Activated CD4-positive, alpha-beta T cell treated with anti-CD3 and anti-CD28 coated beads for 36 hours (primary cell): Measurements from ENCODE around the gene WNT7A. TPM values are rescaled to one million over a fixed set of nuclear protein-coding genes. Genes with fewer than 3 reads are reported as not detected.

ENCODE experiments used
- ATAC-seq: fragments of 200-7000 bp; cut with Tn5 transposase; one replicate; pipeline ENCODE4 v1.10.0; 2021; ENCODE audit warnings: mild to moderate bottlenecking, moderate library complexity
- CTCF ChIA-PET: fragments of 350-600 bp; sonication (Branson Sonifier 250); formaldehyde crosslinking; loops from one replicate; lab custom pipeline; 2021; ENCODE audit warnings: antibody characterized with exemption; lab: Charles Lee
- POLR2A ChIA-PET: fragments of 350-600 bp; sonication (Branson Sonifier 250); formaldehyde crosslinking; loops from one replicate; lab custom pipeline; 2021; ENCODE audit warnings: antibody characterized with exemption, inconsistent platforms; lab: Charles Lee
- DNase-seq: peaks from one replicate; pipeline ENCODE4 v3.0.0-alpha.2; 2020
- H3K27ac Mint-ChIP-seq: one replicate; pipeline ENCODE4 v1.8.0; 2021; ENCODE audit warnings: mixed read lengths
- H3K27me3 Mint-ChIP-seq: one replicate; pipeline ENCODE4 v1.8.0; 2021; ENCODE audit warnings: mixed read lengths
- H3K36me3 Mint-ChIP-seq: one replicate; pipeline ENCODE4 v1.8.0; 2021; ENCODE audit warnings: low read depth, mixed read lengths
- H3K4me1 Mint-ChIP-seq: one replicate; pipeline ENCODE4 v1.8.0; 2021; ENCODE audit warnings: mixed read lengths
- H3K4me3 Mint-ChIP-seq: one replicate; pipeline ENCODE4 v1.8.0; 2021; ENCODE audit warnings: mild to moderate bottlenecking, moderate library complexity, mixed read lengths
- H3K9me3 Mint-ChIP-seq: one replicate; pipeline ENCODE4 v1.8.0; 2021; ENCODE audit warnings: low read depth, mixed read lengths
- intact Hi-C, 2 experiments: fragments of 100-400 bp; cut with DNase I in 1 of 2; cut with micrococcal nuclease in 1 of 2; formaldehyde crosslinking; loops; one replicate each; pipeline versions ENCODE4 v1.14.2 to v1.15.1; 2022 to 2024; cut with DNase I, micrococcal nuclease
- total RNA-seq, 2 experiments: library from RNA; stranded (reverse); gene quantifications; one replicate each; pipeline ENCODE4 v1.2.3, GENCODE V29; 2021

WNT7A gene
- total RNA-seq, 2 experiments from 2014 or later = 0.11 to 0.39 TPM

GRCh38 chr3:13780432-13781176, 99.3 kb downstream of the WNT7A start:
- DNase-seq (no peak), ATAC-seq (no peak)
- Mint-ChIP-seq H3K4me1 (no peaks in the 10 kb centered on the region), H3K36me3 (no peaks in the 10 kb centered on the region), H3K4me3 (no peak overlapping the region), H3K27me3 (no peaks in the 10 kb centered on the region), H3K9me3 (no peaks in the 10 kb centered on the region), H3K27ac (no peak overlapping the region)
- intact Hi-C loops = no loop called here
- CTCF ChIA-PET = no interaction called here
- POLR2A ChIA-PET = no interaction called here

- Mint-ChIP-seq H3K4me3 (no peak overlapping the region), H3K36me3 (no peaks in the 10 kb centered on the region), H3K27me3 (no peaks in the 10 kb centered on the region), H3K4me1 (peaks cover 1% of the 10 kb centered on the region), H3K27ac (no peak overlapping the region), H3K9me3 (no peaks in the 10 kb centered on the region)
- CTCF ChIA-PET = interaction anchor here (0.6 to 1.4 kb wide), 3 partner anchors 17 to 87 kb away, joined by 3 to 4 read pairs (median 3); no protein-coding TSS in a partner anchor
- intact Hi-C loops = no loop called here
- POLR2A ChIA-PET = no interaction called here
- ATAC-seq (no peak), DNase-seq (no peak)
Measured at GRCh38 chr3:13776253-13777050, 103.4 kb downstream of the WNT7A start.

- no peak for DNase-seq
- CTCF ChIA-PET = no interaction called here
- POLR2A ChIA-PET = no interaction called here
- Mint-ChIP-seq H3K4me3 (no peak overlapping the region), H3K9me3 (no peaks in the 10 kb centered on the region), H3K27me3 (no peaks in the 10 kb centered on the region), H3K36me3 (no peaks in the 10 kb centered on the region), H3K4me1 (peaks cover 14% of the 10 kb centered on the region), H3K27ac (no peak overlapping the region)
- intact Hi-C loops = no loop called here
- ATAC-seq = no peak
Measured at GRCh38 chr3:13772885-13773745, 106.8 kb downstream of the WNT7A start.

- ATAC-seq = no peak
- Mint-ChIP-seq H3K27ac (no peak overlapping the region), H3K27me3 (no peaks in the 10 kb centered on the region), H3K9me3 (no peaks in the 10 kb centered on the region), H3K36me3 (no peaks in the 10 kb centered on the region), H3K4me3 (no peak overlapping the region), H3K4me1 (peaks cover 14% of the 10 kb centered on the region)
- DNase-seq = no peak
- intact Hi-C loops = no loop called here
- ChIA-PET CTCF (no interaction called here), POLR2A (no interaction called here)
Measured at GRCh38 chr3:13772321-13772745, 107.5 kb downstream of the WNT7A start.

GRCh38 chr3:13771496-13771895, 108.4 kb downstream of the WNT7A start:
- Mint-ChIP-seq H3K27ac (no peak overlapping the region), H3K36me3 (no peaks in the 10 kb centered on the region), H3K27me3 (no peaks in the 10 kb centered on the region), H3K4me1 (peaks cover 14% of the 10 kb centered on the region), H3K9me3 (no peaks in the 10 kb centered on the region), H3K4me3 (no peak overlapping the region)
- POLR2A ChIA-PET = no interaction called here
- intact Hi-C loops = no loop called here
- CTCF ChIA-PET = no interaction called here
- DNase-seq (no peak), ATAC-seq (no peak)

GRCh38 chr3:13770170-13771169, 109.4 kb downstream of the WNT7A start:
- DNase-seq = no peak
- ATAC-seq = no peak
- H3K27ac Mint-ChIP-seq = no peak overlapping the region

GRCh38 chr3:13769422-13769821, 110.4 kb downstream of the WNT7A start:
- H3K4me3 Mint-ChIP-seq = no peak overlapping the region
- H3K27ac Mint-ChIP-seq = no peak overlapping the region
- intact Hi-C loops = no loop called here
- peaks cover 14% of the 10 kb centered on the region for H3K4me1 Mint-ChIP-seq
- no peaks in the 10 kb centered on the region for H3K9me3 Mint-ChIP-seq
- ChIA-PET CTCF (no interaction called here), POLR2A (no interaction called here)
- H3K27me3 Mint-ChIP-seq = no peaks in the 10 kb centered on the region
- no peak for ATAC-seq
- DNase-seq = no peak
- no peaks in the 10 kb centered on the region for H3K36me3 Mint-ChIP-seq

More at GRCh38 chr3:13770170-13771169, 109.4 kb downstream of the WNT7A start:
- H3K27me3 Mint-ChIP-seq = no peaks in the 10 kb centered on the region
- CTCF ChIA-PET = no interaction called here
- no peaks in the 10 kb centered on the region for H3K9me3 Mint-ChIP-seq
- H3K4me3 Mint-ChIP-seq = no peak overlapping the region
- H3K36me3 Mint-ChIP-seq = no peaks in the 10 kb centered on the region
- intact Hi-C loops = no loop called here
- POLR2A ChIA-PET = no interaction called here
- H3K4me1 Mint-ChIP-seq = peaks cover 14% of the 10 kb centered on the region

- CTCF ChIA-PET = no interaction called here
- POLR2A ChIA-PET = no interaction called here
- no peaks in the 10 kb centered on the region for H3K27me3 Mint-ChIP-seq
- ATAC-seq (no peak), DNase-seq (no peak)
- no peak overlapping the region for H3K4me3 Mint-ChIP-seq
- peaks cover 14% of the 10 kb centered on the region for H3K4me1 Mint-ChIP-seq
- intact Hi-C loops = no loop called here
- H3K36me3 Mint-ChIP-seq = no peaks in the 10 kb centered on the region
- H3K27ac Mint-ChIP-seq = no peak overlapping the region
- no peaks in the 10 kb centered on the region for H3K9me3 Mint-ChIP-seq
Measured at GRCh38 chr3:13768453-13768852, 111.4 kb downstream of the WNT7A start.

- ATAC-seq = no peak
- no peaks in the 10 kb centered on the region for H3K9me3 Mint-ChIP-seq
- no peak overlapping the region for H3K4me3 Mint-ChIP-seq
- intact Hi-C loops = no loop called here
- H3K4me1 Mint-ChIP-seq = peaks cover 14% of the 10 kb centered on the region
- no peak overlapping the region for H3K27ac Mint-ChIP-seq
- ChIA-PET POLR2A (no interaction called here), CTCF (no interaction called here)
- no peak for DNase-seq
- H3K27me3 Mint-ChIP-seq = no peaks in the 10 kb centered on the region
- no peaks in the 10 kb centered on the region for H3K36me3 Mint-ChIP-seq
Measured at GRCh38 chr3:13767896-13768295, 112.0 kb downstream of the WNT7A start.

GRCh38 chr3:13767030-13767429, 112.8 kb downstream of the WNT7A start:
- Mint-ChIP-seq H3K4me1 (peaks cover 14% of the 10 kb centered on the region), H3K27me3 (no peaks in the 10 kb centered on the region), H3K4me3 (no peak overlapping the region), H3K27ac (no peak overlapping the region), H3K36me3 (no peaks in the 10 kb centered on the region), H3K9me3 (peaks cover 2% of the 10 kb centered on the region)
- no peak for ATAC-seq
- intact Hi-C loops = no loop called here
- no peak for DNase-seq
- ChIA-PET CTCF (no interaction called here), POLR2A (no interaction called here)
